H9 (cell line): ENCODE results near the gene KRTAP5-10. TPM values are rescaled to one million over a fixed set of nuclear protein-coding genes. Genes with fewer than 3 reads are reported as not detected.
"Not testable (repeated sequence)": the region's sequence is repeated elsewhere in the genome, so short reads cannot be mapped to it uniquely, and the experiment has no call there.

Experiments used
- DNase-seq: peaks from one replicate; pipeline ENCODE4 v3.0.0-alpha.2; 2017
- H2AFZ ChIP-seq: one replicate; pipeline ENCODE4 v1.6.1; 2013; ENCODE audit warnings: mild to moderate bottlenecking, low read length, control low read depth, moderate library complexity
- H2AK5ac ChIP-seq: 2 replicates; pipeline ENCODE4 v1.6.1; 2013; ENCODE audit warnings: low read length, control low read depth, mixed read lengths; ENCODE audit not compliant: insufficient read length
- H2BK120ac ChIP-seq: one replicate; pipeline ENCODE4 v1.6.1; 2013; ENCODE audit warnings: low read depth, mild to moderate bottlenecking, low read length, control low read depth, inconsistent platforms; ENCODE audit not compliant: poor library complexity, severe bottlenecking
- H2BK12ac ChIP-seq: 2 replicates; pipeline ENCODE4 v1.6.1; 2013; ENCODE audit warnings: low read length, control low read depth, mixed read lengths, low read depth; ENCODE audit not compliant: insufficient read length
- H2BK15ac ChIP-seq: 2 replicates; pipeline ENCODE4 v1.6.1; 2013; ENCODE audit warnings: low read depth, low read length, control low read depth
- H2BK20ac ChIP-seq: one replicate; pipeline ENCODE4 v1.6.1; 2013; ENCODE audit warnings: low read depth, mild to moderate bottlenecking, low read length, control low read depth, inconsistent platforms; ENCODE audit not compliant: poor library complexity, severe bottlenecking
- H2BK5ac ChIP-seq: 2 replicates; pipeline ENCODE4 v1.6.1; 2013; ENCODE audit warnings: low read length, control low read depth, mixed read lengths; ENCODE audit not compliant: insufficient read length
- H3K14ac ChIP-seq: 2 replicates; pipeline ENCODE4 v1.6.1; 2013; ENCODE audit warnings: low read length, control low read depth; ENCODE audit not compliant: insufficient read depth
- H3K18ac ChIP-seq: 2 replicates; pipeline ENCODE4 v1.6.1; 2013; ENCODE audit warnings: low read depth, mild to moderate bottlenecking, mixed read lengths, low read length, control low read depth; ENCODE audit not compliant: insufficient read length
- H3K23ac ChIP-seq: 2 replicates; pipeline ENCODE4 v1.6.1; 2013; ENCODE audit warnings: low read length, control low read depth, mixed read lengths, low read depth; ENCODE audit not compliant: insufficient read length
- H3K23me2 ChIP-seq: 2 replicates; pipeline ENCODE4 v1.6.1; 2013; ENCODE audit warnings: low read depth, mild to moderate bottlenecking, mixed read lengths, low read length, control low read depth; ENCODE audit not compliant: insufficient read length, poor library complexity, severe bottlenecking
- H3K27ac ChIP-seq: 2 replicates; pipeline ENCODE4 v1.5.1; 2013; ENCODE audit warnings: low read length, control low read depth, mixed read lengths, low read depth; ENCODE audit not compliant: insufficient read length
- H3K27me3 ChIP-seq: 2 replicates; pipeline ENCODE4 v1.6.1; 2013; ENCODE audit warnings: low read length, control low read depth, inconsistent platforms; ENCODE audit not compliant: insufficient read depth
- H3K4ac ChIP-seq: 2 replicates; pipeline ENCODE4 v1.6.1; 2013; ENCODE audit warnings: low read depth, mild to moderate bottlenecking, control low read depth, inconsistent platforms, low read length, moderate library complexity
- H3K4me1 ChIP-seq: 2 replicates; pipeline ENCODE4 v1.6.1; 2013; ENCODE audit warnings: low read length, control low read depth, inconsistent platforms; ENCODE audit not compliant: insufficient read depth
- H3K4me2 ChIP-seq: 2 replicates; pipeline ENCODE4 v1.6.1; 2013; ENCODE audit warnings: low read length, control low read depth, mixed read lengths; ENCODE audit not compliant: insufficient read length, insufficient read depth
- H3K56ac ChIP-seq: 2 replicates; pipeline ENCODE4 v1.6.1; 2013; ENCODE audit warnings: low read depth, mild to moderate bottlenecking, mixed read lengths, low read length, control low read depth; ENCODE audit not compliant: insufficient read length
- H3K79me1 ChIP-seq: 2 replicates; pipeline ENCODE4 v1.6.1; 2013; ENCODE audit warnings: low read depth, mild to moderate bottlenecking, moderate library complexity, low read length, control low read depth, inconsistent platforms; ENCODE audit not compliant: insufficient read depth, poor library complexity, severe bottlenecking
- H3K79me2 ChIP-seq: 2 replicates; pipeline ENCODE4 v1.6.1; 2013; ENCODE audit warnings: low read length, control low read depth, inconsistent platforms; ENCODE audit not compliant: insufficient read depth
- H3K9ac ChIP-seq: 2 replicates; pipeline ENCODE4 v1.6.1; 2013; ENCODE audit warnings: low read length, control low read depth, mixed read lengths; ENCODE audit not compliant: insufficient read length; ENCODE audit errors: extremely low read depth
- H3K9me3 ChIP-seq: one replicate; pipeline ENCODE4 v1.6.1; 2013; ENCODE audit warnings: low read depth, low read length, inconsistent platforms; ENCODE audit not compliant: control insufficient read depth
- H3T11ph ChIP-seq: one replicate; pipeline ENCODE4 v1.6.1; 2013; ENCODE audit warnings: mild to moderate bottlenecking, low read length, control low read depth, inconsistent platforms
- H4K20me1 ChIP-seq: one replicate; pipeline ENCODE4 v1.6.1; 2013; ENCODE audit not compliant: control insufficient read depth, insufficient read length, insufficient read depth
- H4K5ac ChIP-seq: 2 replicates; pipeline ENCODE4 v1.6.1; 2013; ENCODE audit warnings: low read depth, mild to moderate bottlenecking, mixed read lengths, low read length, control low read depth; ENCODE audit not compliant: insufficient read length
- H4K8ac ChIP-seq: replicated peaks from 2 replicates; pipeline ENCODE4 v1.6.1; 2013; ENCODE audit warnings: low read length, control low read depth, mixed read lengths, low read depth; ENCODE audit not compliant: insufficient read length
- H4K91ac ChIP-seq: 2 replicates; pipeline ENCODE4 v1.6.1; 2013; ENCODE audit warnings: low read depth, mild to moderate bottlenecking, moderate library complexity, mixed read lengths, low read length, control low read depth; ENCODE audit not compliant: insufficient read length
- H3K27ac Mint-ChIP-seq, 3 experiments: 2 replicates in 2 of 3; 3 replicates in 1 of 3; pipeline ENCODE4 v1.8.0; 2020 to 2021; ENCODE audit warnings: mixed read lengths in 3 of 3, mild to moderate bottlenecking in 1 of 3, moderate library complexity in 1 of 3
- H3K27me3 Mint-ChIP-seq: 2 replicates; pipeline ENCODE4 v1.8.0; 2021; ENCODE audit warnings: low read depth, mild to moderate bottlenecking, moderate library complexity, mixed read lengths
- H3K36me3 Mint-ChIP-seq, 3 experiments: 2 replicates in 2 of 3; 3 replicates in 1 of 3; pipeline ENCODE4 v1.8.0; 2020 to 2021; ENCODE audit warnings: low read depth in 3 of 3, mixed read lengths in 3 of 3; ENCODE audit not compliant: insufficient read depth in 1 of 3
- H3K4me1 Mint-ChIP-seq, 2 experiments: 2 replicates each; pipeline ENCODE4 v1.8.0; 2020; ENCODE audit warnings: mixed read lengths in 2 of 2
- H3K4me3 Mint-ChIP-seq, 2 experiments: 2 replicates in 1 of 2; 3 replicates in 1 of 2; pipeline ENCODE4 v1.8.0; 2020 to 2021; ENCODE audit warnings: mild to moderate bottlenecking in 2 of 2, mixed read lengths in 2 of 2, moderate library complexity in 1 of 2
- H3K9me3 Mint-ChIP-seq, 2 experiments: 2 replicates in 1 of 2; 3 replicates in 1 of 2; pipeline ENCODE4 v1.8.0; 2020; ENCODE audit warnings: mild to moderate bottlenecking in 2 of 2, mixed read lengths in 2 of 2, moderate library complexity in 1 of 2
- WGBS: extraction: QIAGEN DNeasy Blood & Tissue Kit; methylation state at CpG from one replicate; pipeline ENCODE4 v1.1.7; 2013; ENCODE audit warnings: missing lambda C conversion rate, low lambda C conversion rate, mixed read lengths; ENCODE audit not compliant: insufficient read length; ENCODE audit errors: extremely low coverage; 5-methylcytosine and 5-hydroxymethylcytosine counted together
- total RNA-seq: library from RNA; stranded (reverse); gene quantifications from 2 replicates; pipeline ENCODE4 v1.2.1, GENCODE V29; 2021
- TF ChIP-seq, protein P1 (sequence below): fragments of 200-600 bp; sonication (generic); conservative IDR thresholded peaks from 3 replicates; pipeline ENCODE4 v1.8.0; 2021; ENCODE audit warnings: antibody characterized with exemption, mild to moderate bottlenecking

The KRTAP5-10 gene
- total RNA-seq, 1 experiment from 2014 or later: not detected

DNA sequence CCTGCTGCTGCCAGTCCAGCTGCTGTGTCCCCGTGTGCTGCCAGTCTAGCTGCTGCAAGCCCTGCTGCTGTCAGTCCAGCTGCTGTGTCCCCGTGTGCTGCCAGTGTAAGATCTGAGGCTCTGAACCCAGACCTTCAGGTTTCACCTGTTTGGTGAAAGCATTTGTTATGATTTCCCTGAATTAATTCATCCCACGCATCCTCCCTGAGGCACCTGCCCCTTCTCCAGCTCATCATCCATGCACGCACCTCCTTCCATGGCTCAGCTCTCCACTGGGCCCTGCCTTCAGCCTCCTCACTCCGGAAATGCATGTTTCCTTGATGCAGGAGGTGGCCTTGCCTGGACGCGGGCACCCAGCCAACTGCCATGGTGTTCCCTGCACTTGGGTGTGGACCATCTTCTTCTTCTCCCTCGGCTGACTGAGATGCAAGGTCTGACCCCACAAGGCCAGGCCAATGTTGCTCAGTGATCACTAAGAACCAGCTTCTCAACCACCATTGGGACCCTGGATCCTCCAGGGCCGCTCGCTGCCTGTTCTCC is 788 bp downstream of the KRTAP5-10 start:
- no peaks in the 10 kb centered on the region; the same call in 1 of the 2 replicates for H3K4me1 ChIP-seq
- no peak overlapping the region for H3K14ac ChIP-seq
- H3K27me3 ChIP-seq: no peaks in the 10 kb centered on the region
- peaks cover 32% of the 10 kb centered on the region in 2 experiments for H3K4me1 Mint-ChIP-seq
- no peak overlapping the region for H3K18ac ChIP-seq
- no peak overlapping the region for H4K5ac ChIP-seq
- no peak overlapping the region for H2AFZ ChIP-seq
- H3K56ac ChIP-seq: no peak overlapping the region
- H2AK5ac ChIP-seq: no peak overlapping the region
- H3K27ac Mint-ChIP-seq: peak overlapping the region in 1 of 3 experiments; percentile 53; a peak in 1 of 7 replicates
- H3K36me3 Mint-ChIP-seq: no peaks in the 10 kb centered on the region
- no peak overlapping the region for H2BK5ac ChIP-seq
- H2BK20ac ChIP-seq: no peak overlapping the region
- no peak overlapping the region for H2BK120ac ChIP-seq
- no peak overlapping the region for H2BK12ac ChIP-seq
- no peaks in the 10 kb centered on the region for H3K79me1 ChIP-seq
- no peak overlapping the region for H2BK15ac ChIP-seq
- no peak overlapping the region for H3K27ac ChIP-seq
- no CpG with 5 or more reads among the region's 10 CpGs for WGBS
- no peak for DNase-seq
- H3K4ac ChIP-seq: no peak overlapping the region
- no peak overlapping the region for H4K8ac ChIP-seq
- no peak overlapping the region for H3T11ph ChIP-seq
- H3K9ac ChIP-seq: no peak overlapping the region
- TF ChIP-seq, protein P1, sequence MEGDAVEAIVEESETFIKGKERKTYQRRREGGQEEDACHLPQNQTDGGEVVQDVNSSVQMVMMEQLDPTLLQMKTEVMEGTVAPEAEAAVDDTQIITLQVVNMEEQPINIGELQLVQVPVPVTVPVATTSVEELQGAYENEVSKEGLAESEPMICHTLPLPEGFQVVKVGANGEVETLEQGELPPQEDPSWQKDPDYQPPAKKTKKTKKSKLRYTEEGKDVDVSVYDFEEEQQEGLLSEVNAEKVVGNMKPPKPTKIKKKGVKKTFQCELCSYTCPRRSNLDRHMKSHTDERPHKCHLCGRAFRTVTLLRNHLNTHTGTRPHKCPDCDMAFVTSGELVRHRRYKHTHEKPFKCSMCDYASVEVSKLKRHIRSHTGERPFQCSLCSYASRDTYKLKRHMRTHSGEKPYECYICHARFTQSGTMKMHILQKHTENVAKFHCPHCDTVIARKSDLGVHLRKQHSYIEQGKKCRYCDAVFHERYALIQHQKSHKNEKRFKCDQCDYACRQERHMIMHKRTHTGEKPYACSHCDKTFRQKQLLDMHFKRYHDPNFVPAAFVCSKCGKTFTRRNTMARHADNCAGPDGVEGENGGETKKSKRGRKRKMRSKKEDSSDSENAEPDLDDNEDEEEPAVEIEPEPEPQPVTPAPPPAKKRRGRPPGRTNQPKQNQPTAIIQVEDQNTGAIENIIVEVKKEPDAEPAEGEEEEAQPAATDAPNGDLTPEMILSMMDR: no peak
- peaks cover 0 to 4% of the 10 kb centered on the region in 2 experiments; a peak in 1 of 5 replicates for H3K9me3 Mint-ChIP-seq
- H3K4me3 Mint-ChIP-seq: no peak overlapping the region
- H3K23ac ChIP-seq: no peak overlapping the region
- H3K4me2 ChIP-seq: no peak overlapping the region
- H3K23me2 ChIP-seq: no peaks in the 10 kb centered on the region
- no peak overlapping the region for H4K91ac ChIP-seq
- no peaks in the 10 kb centered on the region for H4K20me1 ChIP-seq
- no peaks in the 10 kb centered on the region for H3K9me3 ChIP-seq
- H3K27me3 Mint-ChIP-seq: peaks cover 30% of the 10 kb centered on the region
- no peaks in the 10 kb centered on the region for H3K79me2 ChIP-seq

DNA sequence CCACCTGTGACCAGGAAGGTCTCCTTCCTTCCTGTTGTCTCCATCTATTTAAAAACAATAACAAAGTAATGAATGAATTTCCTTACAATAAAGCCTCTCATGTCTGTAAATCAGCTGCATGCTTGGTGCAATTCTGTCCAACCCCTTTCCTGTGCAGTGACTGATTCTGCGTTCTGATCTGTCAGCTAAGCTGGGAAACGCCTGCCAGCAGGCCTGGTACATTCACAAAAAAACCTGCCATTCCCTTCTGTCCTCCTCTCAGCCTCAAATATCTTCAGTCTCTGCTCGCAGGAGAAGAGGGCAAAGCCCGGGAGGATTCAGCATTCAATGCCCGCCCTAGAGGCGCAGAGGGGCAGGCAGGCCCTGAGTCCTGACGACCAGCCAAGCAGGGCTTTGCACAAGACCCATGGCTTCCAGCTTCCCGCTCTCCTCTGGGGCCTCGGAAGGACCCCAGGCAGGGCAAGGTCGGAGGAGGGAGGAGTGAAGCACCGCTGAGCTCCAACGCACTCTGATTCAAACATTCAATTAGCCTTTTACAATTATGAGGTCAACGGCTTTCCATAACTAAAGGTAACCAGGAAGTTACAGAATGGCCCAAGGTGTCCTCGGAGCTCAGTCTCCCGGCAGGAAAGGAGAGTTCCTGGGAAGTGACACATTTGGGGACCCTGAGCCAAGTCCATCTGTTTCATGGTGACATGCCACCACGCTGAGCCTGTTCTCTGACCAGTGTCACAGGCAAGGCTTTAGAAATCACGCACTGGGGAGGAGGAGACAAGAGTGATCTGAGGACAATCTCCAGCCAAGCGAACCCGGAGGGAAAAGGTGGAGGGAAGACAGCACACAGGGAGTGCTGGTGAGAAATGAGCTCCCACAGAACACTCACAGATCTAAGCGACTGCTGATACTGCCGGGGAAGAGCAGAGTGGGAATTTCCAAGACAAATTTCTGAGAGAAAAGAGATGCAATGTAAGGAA is 1.6 kb downstream of the KRTAP5-10 start:
- not testable (repeated sequence) for H3K79me2 ChIP-seq, H3K27me3 ChIP-seq, H3K36me3 Mint-ChIP-seq, H4K5ac ChIP-seq, H2BK15ac ChIP-seq, DNase-seq, H4K8ac ChIP-seq, H3K23me2 ChIP-seq, H3K4me2 ChIP-seq, H3K23ac ChIP-seq, H2BK120ac ChIP-seq, H3K79me1 ChIP-seq, H3T11ph ChIP-seq, H2AFZ ChIP-seq, H2AK5ac ChIP-seq, H2BK5ac ChIP-seq, H3K4me3 Mint-ChIP-seq, H3K14ac ChIP-seq, H2BK12ac ChIP-seq, H3K56ac ChIP-seq, H4K20me1 ChIP-seq, H4K91ac ChIP-seq, H3K4me1 ChIP-seq, H3K18ac ChIP-seq, H3K9me3 ChIP-seq, H3K9ac ChIP-seq, H2BK20ac ChIP-seq, H3K27ac ChIP-seq, H3K9me3 Mint-ChIP-seq, H3K4ac ChIP-seq
- Mint-ChIP-seq H3K27me3 (peaks cover 29% of the 10 kb centered on the region), H3K4me1 (peaks cover 32% of the 10 kb centered on the region in 2 experiments), H3K27ac (peak overlapping the region in 1 of 3 experiments; percentile 53; a peak in 1 of 7 replicates)
- WGBS: no CpG with 5 or more reads among the region's 21 CpGs
